NCI-H1417 treated with DMSO at 0.1 percent for 48 hours (cell line): ENCODE measurements around the gene RPS6KA2.
A peak's percentile ranks its signal among the peaks of the same experiment; 100 is the strongest.

Source experiments
- DNase-seq: peaks from one replicate; lab custom pipeline; 2025; lab: John Stamatoyannopoulos, UW

RPS6KA2 gene

DNA sequence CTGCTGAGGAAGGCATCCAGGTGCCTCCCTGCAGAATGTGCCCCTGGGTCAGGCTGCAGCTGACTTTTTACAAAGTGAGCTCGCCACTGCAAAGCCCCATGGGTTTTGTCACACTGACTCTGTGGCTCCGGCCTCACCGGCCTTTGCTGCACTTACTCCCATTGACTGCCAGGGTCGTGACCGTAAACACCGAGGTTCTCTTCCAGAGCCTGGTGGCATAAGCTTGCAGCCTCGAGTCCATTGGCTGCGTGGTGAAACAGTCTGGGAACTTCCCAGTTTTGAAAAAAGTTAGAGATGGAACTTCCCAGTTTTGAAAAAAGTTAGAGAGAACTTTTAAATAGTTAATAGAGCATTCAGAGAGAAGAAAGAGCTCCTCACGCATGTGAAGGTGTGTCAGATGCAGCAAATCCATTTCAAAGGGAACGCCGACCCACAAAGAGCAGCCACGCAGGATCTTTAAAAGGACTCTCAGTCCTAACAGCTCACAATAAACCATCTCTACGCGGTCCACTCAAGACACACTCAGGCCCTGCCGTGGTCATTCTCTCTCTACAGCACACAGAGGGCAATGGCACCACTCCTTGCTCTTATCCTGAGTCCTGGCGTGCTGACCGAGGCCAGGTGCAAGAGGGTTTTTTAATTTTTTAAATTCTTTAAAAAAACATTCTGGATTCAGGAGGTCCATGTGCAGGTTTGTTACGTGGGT is 53.4 kb downstream of the RPS6KA2 start:
- no peak for DNase-seq

DNA sequence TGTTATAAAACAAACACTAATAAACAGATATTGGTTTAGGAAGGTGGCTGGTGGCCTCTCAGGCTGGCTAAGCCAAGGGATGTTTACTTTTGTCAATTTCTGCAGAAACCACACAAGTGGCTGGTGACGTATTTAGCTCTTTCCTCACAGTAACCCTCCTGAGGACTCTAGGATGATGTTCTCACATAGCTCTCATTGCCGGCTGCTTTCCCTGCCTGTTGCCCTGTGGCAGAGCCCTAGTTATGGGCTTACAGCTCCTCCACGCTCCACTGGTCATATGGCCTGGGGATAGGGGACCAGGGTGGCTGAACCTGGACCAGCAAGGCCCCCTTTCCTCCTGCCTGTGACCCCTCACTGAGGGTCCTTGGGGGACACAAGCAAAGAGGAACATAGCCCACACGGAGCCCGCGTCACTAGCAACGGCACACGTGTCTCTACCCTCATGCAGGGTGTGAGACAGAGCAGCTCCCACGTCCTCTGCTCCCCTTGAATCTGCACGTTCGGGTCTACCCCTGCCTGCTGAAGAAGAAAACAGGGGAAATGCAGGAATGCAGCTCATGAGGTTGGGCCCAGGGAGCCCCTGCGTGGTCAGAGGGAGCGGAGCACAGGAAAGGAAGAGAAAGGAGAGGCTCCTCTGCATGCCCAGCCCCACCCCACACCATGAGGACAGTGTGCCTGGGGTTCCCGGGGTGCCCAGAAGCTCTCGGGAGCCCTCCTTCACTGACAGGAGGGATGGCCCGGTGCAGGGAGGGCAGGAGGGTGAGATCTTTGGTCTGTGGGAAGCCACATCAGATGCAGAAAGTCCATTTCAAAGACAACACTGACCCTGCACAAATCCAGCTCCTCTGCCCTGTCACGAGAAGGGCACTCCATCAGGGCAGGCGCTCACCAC is 54.4 kb downstream of the RPS6KA2 start:
- no peak for DNase-seq

DNA sequence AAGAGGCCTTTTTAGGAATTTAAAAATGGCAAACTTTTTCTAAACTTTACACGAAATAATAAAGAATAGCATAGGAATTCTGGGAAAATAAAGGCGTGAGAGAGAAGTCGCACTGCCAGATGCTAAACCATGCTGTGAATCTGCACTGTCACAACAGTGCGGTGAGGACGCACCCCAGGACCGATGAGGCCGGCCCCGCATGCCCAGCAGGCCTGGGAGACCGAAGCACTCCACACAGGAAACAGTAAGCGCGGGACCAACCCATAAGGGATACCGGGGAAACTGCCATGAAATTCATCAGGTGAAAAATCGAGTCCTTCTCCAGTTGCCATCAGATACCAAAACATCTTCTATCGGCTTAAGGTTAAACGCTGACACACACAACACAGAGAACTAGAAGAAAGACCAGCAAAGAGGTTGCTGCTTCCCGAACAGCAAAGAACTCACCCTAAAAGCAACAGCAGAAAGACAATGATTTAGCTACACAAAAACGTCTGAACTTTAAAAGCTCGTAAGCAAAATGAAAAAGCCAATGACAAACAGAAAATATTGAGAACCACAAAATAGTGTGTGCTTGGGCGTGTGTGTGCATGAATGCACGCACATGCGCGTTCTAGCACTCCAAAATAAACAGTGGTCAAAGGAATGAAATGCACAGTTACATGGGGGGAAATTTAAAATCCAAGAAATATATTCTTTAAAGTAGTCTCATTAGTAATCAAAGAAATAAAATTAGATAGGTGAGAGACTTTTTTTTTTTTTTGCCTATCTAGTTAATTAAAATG is 55.9 kb downstream of the RPS6KA2 start:
- no peak for DNase-seq

DNA sequence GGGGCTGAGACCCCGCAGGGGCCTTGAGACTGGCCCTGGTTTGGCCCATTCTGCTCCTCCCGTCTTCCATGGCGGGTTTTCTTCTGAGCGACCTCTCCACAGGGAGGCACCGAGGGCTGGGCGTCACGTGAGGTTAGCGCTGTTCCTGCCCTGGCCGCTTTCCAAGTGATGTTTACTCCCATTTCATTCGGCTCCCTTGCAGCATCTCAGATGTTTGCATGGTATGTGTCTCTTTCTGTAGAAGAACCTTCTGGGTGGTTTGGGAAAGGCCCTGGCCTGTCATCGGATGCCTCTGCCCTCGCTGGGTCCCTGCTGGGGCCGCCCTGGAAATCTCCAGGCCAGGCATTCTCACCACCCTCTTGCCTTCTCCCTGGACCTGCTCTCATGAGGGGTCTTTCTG is 57.8 kb downstream of the RPS6KA2 start:
- no peak for DNase-seq

DNA sequence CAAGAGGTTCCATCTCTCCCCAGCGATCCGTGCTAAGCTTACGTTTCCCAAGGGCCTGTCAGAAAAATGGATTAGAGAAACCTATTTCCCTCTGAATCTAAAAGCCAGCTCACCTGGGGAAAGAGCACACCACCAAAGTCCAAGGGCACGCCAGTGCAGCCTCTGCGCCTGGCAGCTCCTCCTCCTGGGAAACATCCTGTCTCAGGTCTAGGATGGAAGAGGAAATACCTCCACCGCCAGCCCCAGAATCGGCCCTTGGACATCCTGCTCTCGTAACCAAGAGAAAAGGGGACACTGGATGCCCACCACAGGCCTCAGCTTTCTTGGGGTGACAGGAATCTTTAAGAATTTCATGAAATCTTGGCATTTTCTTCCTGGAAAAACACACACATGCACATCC is 59.2 kb downstream of the RPS6KA2 start:
- DNase-seq, result no peak

GRCh38 chr6:166567107-166567506 is 59.9 kb downstream of the RPS6KA2 start:
- DNase-seq, result no peak

- DNase-seq, result no peak
Measured at GRCh38 chr6:166566026-166567011, 60.7 kb downstream of the RPS6KA2 start.

DNA sequence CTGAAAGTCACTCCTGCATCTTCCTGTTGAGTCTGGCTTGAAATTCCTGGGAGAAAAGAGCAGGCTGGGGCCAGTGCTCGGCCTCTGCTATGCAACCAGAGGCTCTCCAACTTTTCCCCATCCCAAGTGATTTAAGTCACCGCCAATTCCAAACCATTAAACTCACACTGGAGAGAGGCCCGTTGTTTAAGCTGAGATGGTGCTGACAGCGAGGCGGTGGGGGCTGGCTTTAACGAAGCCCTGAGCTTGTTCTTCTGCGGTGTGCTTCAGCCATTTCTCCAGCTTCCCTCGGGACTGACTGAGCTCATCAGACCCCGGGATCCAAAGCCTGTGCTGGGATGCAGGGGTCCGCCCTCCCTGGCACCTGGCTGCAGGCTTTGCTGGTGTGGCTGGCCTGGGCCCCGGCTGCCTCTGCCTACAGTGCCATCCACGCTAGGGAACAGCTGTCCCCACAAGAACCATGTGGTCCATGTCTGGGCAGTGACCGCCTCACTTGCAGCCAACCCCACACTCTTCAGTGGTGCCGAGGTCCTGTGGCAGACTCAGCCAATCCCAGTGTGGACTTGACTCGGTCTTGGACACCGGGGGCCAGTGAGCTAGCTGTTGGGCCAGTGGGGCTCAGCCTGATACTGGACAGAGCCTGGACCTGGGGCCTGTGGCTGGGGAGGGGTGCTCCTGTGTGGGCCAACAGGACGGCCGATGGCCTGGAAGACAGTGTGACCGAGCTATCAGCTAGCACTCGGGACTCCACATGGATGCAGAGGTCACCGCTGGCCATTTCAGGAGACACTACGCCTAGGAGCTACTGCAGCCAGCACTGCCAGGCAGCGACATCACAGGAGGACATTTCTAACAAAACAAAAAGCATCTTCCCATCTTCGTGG is 61.7 kb downstream of the RPS6KA2 start:
- no peak for DNase-seq

DNA sequence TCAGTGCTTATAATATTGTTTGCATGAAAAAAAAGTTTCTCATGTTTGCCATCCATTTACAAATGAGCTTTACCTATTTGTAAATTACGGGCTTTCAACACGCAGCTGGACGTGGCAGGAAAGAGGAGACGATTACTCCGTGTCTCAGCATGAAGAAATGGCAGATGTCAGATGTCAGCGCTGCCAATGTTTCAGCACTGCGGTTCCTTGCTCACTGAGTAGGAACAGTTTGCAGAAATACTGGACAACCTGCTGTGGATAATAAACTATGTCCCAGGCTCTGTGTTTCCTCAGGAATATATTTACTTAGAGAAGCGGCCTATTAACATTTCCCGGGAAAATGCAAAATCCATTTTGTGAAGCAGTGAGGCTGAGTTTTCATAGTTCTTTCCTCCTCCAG is 63.2 kb downstream of the RPS6KA2 start:
- DNase-seq, result peak; percentile 27

DNA sequence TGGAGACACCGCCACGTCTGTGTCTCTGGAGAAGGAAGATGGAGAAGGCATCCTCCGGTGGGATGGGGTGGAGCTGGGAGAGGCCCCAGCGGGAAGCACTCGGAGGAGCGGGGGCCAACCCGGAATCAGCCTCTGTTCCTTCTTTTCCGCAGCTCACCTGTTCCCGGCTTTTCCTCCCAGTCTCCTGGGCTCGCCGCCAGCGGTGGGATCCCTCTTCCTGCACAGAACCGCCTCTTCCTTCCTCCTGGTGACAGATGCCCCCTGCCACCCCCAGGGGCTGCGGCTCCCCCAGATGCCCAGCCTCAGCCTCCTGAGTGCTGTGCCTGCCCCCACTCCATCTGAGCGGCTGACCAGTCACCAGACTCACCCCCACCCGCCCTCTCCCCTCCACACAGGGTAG is 63.9 kb downstream of the RPS6KA2 start:
- DNase-seq, result no peak

- DNase-seq, result no peak
Measured at GRCh38 chr6:166562726-166563125, 64.3 kb downstream of the RPS6KA2 start.

DNA sequence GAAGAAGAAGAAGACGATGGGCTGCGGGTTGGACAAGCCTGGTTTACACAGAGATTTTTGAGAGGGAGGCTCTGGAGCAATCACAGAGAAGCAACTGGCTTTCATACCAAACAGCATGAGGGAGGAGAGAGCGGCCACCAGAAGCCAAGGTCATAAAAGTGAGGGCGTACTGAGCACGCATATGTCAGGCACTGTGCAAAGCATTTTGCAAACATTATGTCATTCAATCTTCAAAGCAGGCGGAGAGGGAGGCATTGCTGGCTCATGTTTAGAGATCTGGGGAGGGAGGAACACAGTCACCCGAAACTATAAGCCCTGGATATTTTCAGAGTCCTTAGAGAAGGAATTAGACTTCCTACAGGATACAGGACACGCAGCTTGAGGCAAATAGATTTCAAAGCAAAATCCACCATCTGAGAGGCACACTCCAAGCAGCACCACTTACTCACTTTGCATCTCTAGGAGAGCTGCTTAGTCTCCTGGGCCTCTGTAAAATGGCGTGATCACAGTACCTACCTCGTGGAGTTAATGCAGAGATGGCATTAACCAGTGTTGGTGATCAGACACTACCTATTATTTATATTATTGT is 65.2 kb downstream of the RPS6KA2 start:
- DNase-seq, result no peak

DNA sequence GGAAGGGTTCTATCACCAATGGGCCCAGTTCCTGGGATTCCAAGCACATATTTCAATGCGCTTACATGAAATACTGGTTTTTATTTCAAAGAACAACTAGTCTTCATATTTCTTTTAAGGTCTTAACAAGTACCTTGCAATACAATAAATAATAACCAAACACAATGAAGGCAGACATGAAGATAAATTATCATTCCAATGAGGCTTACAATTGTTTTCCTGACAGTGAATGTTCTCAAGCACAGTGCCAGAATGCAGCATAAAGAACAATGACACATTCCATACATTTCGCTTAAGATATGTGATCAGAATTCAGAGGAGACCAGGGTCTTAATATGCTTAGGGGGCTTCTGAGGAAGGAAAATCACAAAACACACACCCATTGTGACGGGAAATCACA is 66.8 kb downstream of the RPS6KA2 start:
- no peak for DNase-seq

DNA sequence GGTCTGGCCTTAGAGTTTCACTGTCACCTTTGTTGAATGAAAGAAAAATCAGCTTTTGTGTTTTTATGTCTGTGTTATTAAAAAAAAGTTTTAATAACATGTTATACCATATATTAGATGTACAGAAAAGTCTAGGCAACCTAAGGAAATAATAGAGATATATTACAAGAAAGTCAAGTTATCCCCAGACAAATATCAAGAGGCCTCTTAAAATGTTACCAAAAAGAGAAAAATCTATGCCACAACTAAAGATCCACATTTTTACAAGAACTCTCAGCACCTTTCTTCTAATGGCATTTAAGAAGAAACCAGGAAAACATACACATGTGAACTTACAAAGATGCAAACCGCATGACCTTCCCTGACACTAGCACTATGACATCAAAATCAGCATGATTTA is 67.4 kb downstream of the RPS6KA2 start:
- DNase-seq, result no peak

DNA sequence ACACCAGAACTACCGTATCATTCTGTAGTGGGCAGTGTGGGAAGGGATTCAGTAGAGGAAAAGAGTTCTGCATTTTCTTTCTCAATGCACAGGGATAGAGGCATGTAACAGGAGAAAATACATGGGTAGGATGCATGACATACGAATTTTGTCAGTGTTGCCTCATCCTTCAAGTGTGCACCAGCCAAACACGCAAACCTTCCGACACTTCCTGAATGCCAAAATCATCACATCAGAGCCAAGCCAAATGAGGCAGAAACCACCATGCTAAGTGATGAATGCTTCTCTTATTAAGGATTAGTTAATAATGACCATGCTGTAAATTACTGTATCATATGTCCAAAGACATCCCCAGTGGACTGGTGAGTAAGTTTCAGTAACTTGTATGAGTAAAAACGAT is 67.8 kb downstream of the RPS6KA2 start:
- DNase-seq, result no peak

DNA sequence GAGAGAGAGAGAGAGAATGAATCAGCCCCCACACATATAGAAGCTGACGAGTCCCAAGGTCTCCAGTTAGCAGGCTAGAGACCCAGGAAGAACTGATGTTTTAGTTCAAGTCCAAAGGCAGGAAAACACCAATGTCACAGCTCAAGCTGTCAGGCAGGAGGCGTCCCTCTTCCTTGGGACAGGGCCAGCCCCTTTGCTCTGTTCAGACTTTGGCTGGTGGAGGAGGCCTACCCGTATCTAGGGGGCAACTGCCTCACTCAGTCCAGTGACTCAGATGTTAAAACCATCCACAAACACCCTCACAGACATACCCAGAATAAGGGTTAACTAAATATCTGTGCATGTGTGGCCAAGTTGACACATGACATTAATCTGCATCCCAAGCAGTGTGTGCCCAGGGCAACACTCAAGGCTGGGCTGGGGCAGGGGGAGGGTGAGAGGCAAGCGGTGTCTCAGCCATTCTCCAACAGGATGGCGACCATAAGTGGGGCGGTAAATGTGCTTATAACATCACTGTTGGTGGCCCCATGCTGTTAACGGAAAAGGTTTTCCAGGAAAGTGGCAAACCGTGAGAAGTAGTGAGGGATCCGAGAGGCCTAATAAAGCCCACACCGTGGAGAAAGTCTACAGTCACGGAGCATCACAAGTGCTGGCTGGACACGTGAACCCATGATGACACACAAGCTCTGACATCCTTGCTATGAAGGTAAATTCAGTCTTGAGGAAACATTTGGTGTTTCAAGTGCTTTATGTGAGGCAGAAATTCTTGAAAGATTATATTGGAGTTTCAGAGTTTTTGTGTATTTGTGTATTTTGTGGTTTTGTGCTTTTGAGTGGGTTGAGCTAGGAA is 68.7 kb downstream of the RPS6KA2 start:
- no peak for DNase-seq

DNA sequence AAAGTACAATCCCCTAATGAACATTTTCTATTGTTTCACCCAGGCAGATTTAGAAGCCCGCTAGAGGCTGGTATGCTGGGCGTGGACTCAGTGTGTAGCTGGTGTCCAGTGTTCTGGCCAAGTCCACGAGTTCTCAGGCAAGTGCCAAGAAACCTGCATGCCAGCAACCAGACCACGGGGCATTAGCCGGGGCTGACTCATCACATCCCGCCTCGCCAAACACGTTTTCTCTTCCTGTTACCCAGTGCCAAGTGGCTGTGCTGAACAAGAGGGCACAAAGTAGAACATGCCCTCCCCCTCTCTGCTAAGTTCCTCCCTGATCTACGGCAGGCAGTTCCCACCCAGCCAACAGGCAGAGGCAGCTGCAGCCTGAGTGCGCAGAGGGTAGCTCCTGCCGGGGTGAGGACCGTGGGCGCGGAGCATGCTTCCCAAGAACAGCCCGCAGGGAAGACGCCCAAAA is 70.2 kb downstream of the RPS6KA2 start:
- DNase-seq, result no peak

DNA sequence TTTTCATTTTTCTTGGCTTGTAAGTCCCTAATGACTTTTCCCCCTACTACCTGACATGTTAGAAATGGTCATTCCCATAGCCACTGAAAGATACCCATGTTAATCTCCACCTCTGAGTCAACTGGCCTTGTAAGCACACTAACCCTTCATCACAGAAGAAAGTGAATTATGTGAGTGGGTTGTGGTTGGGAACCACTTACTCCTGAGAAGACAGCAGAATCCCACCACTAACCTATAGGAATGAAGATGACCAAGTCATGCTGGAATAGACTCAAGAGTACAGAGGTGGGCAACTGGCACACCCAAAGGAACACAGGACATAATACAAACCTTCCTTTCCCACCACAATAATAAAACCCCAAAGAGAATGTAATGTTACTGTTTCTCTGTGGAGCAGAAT is 70.7 kb downstream of the RPS6KA2 start:
- no peak for DNase-seq

DNA sequence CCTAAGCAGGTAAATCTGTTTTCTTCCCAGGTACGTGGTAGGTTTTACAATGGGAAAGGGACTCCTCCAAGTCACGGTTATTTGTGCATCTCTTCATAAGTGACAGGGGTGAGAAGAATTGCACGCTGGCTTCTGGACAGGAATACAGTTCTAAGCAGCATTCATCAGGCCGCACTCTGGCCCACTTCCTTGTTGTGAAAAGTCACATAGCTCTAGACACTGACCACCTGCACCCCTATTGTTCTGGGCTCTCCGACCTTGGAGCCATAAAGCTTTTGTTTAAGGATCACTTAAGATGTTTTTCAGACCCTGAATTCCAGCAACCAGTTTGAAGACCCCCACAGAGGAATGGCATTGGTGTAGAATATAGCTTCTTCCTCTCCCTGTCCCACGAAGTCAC is 72.0 kb downstream of the RPS6KA2 start:
- no peak for DNase-seq
